ENCODE data around the gene HARS1.
"Not testable (repeated sequence)": the region's sequence is repeated elsewhere in the genome, so short reads cannot be mapped to it uniquely, and the experiment has no call there.

Gene HARS1, protein sequence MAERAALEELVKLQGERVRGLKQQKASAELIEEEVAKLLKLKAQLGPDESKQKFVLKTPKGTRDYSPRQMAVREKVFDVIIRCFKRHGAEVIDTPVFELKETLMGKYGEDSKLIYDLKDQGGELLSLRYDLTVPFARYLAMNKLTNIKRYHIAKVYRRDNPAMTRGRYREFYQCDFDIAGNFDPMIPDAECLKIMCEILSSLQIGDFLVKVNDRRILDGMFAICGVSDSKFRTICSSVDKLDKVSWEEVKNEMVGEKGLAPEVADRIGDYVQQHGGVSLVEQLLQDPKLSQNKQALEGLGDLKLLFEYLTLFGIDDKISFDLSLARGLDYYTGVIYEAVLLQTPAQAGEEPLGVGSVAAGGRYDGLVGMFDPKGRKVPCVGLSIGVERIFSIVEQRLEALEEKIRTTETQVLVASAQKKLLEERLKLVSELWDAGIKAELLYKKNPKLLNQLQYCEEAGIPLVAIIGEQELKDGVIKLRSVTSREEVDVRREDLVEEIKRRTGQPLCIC

DNA sequence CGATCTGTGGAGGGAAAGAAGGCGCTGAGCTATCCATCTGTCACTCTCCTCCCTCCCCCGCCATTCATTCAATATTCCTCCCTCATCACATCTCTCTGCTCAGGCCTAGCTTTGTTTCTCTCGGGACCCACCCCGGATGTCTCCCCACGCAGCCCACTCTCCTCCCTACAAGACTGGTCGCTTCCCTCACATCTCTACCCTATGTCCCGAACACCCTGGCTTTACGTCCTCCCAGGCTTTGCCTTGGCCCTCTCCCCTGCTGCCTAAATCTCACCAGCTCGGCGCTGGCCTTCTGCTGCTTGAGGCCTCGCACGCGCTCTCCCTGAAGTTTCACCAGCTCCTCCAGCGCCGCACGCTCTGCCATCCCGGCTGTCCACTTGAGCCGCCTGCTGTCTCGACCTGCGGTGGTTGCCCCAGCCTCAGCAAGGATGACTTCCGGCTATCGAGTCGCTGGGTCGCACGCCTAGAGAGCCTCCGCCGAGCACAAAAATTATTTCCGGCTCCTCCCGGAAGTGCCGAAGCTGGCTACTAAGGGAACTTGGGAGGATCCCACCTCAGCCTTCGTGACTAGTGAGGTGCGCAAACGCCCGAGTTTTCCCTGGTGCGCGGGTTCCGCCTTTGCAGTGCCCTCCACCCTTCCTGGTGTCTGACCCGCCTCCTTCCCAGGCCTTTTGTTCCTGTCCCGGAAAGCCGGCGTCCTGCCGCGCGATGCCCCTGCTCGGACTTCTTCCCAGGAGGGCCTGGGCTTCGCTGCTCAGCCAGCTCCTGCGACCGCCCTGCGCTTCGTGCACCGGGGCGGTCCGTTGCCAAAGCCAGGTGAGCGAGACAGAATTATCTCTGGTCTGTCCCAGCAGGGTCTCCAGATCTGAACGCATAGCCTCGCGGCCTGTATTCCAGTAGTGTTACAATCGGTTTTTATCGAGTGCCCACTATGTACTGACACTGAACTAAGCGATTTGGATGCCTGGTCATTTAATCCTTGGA, at the start of gene HARS1, which contains the start of gene HARS2:
HARS1 (minus strand) TSS at position 430 of the 984 bp plus-strand sequence; CDS start at position 364, 66 bp downstream.
HARS2 (plus strand) TSS at position 515 of the 984 bp plus-strand sequence; CDS start at position 709, 194 bp downstream.
- peak; percentile 86 for DNase-seq

DNA sequence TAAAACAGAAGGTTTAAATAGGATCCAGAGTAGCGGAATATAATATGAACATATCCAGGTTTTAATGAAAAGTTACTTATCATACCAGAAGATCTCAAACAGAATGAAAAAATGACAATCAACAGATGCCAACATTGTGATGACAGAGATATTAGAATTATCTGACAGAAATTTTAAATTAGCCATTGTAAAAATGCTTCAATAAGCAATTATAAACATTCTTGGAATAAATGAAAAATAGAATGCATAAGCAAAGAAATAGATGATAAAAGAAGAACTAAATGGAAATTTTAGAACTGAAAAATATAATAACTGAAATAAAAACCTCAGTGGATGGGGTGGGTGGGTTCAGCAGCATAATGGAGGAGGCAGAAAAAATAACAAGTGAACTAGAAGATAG, 46.3 kb upstream of the HARS1 start:
- DNase-seq: no peak

DNA sequence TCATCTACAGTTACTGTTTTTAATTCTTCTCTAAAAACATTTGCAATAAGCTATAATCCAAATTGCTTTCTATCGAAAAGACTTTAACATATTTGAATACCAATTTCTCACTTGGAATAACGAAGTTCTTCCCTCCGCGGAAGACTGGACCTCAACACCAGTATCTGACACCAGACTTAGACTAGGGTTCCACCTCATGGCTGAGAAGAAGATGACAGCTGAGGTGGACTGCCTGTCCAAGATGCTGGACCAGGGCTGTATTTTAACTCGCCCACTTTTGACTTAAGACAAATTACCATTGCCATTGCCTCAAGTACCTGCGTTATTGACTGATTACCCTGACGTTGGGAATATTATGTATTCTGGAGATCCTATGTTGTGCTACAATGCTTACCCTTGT, 43.2 kb upstream of the HARS1 start:
- no peak for DNase-seq

DNA sequence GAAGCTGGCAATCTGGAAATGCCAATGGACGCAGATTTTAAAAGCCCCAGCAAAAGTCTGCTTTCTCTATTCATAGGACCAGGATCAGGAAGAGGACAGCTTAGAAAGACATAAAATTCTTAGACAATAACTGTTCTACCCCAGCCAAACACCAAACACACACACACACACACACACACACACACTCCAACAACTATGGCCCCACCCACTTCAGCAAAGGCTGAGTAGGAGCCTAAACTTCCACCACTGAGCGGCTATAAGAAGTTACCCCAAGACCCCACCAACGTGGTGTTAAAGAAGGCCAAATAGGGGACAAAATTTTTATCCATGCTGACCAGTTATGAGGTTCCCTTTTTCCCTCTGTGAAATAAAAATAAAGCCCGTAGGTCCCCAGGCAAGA, 41.9 kb upstream of the HARS1 start:
- DNase-seq: no peak

DNA sequence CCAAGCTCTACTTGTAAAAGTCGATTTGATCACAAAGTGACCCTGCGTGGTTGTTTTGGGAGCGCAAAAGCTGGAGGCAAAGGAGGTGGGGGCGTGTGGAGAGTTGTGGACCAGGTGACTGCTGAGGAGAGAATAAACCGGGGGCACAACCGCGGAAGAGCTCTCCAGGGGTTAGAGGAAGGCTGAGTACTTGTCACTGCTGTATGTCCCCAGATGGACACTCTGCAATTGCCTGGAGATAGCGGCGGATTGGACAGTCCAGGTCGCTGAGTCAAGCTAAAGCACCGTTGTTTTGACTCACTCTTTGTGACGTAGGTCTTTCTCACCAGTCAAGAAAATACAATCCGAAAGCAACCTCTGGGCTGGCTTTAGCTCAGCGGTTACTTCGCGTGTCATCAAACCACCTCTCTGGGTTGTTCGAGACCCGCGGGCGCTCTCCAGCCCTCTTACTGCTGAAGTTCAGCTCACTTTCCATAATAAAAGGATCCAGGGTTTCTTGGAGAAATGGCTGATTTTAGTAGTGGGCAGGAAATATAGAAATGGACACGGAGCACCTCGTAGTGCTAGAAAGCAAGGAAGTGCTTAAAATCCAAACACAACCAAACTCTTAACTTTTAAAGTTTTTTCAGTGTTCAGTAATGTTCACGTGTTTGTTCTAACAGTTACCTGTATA, 34.8 kb upstream of the HARS1 start:
- DNase-seq: peak; percentile 48

DNA sequence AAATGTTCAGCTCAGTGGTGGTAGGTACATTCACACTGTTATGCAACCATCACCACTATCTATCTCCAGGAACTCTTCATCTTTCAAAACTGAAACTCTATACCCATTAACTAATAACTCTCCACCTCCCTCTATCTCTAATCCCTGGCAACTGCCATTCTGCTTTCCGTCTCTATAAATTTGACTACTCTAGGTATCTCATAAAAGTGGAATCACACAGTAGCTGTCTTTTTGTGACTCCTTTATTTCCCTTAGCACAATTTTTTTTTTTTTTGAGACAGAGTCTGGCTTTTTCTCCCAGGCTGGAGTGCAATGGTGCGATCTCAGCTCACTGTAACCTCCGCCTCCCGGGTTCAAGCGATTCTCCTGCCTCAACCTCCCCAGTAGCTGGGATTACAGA, 30.2 kb upstream of the HARS1 start:
- DNase-seq: not testable (repeated sequence)

DNA sequence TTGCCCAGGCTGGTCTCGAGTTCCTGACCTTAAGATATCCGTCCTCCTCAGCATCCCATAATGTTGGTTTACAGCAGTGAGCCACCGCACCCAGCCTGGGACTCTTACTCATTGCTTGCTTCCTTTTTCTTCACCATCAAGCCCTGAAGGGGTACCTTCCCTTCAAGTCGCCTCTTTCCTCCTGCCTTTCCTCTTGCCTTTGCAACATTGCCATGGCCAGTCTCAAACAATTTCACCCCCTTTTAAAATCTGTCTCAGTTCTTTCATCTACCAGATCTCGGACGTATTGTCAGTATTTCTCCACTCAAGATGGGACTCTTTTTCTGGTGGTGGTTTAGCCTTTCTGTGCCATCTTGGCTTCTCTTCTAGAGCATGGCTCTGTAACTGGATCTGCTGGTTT, 29.6 kb upstream of the HARS1 start:
- DNase-seq: not testable (repeated sequence)

DNA sequence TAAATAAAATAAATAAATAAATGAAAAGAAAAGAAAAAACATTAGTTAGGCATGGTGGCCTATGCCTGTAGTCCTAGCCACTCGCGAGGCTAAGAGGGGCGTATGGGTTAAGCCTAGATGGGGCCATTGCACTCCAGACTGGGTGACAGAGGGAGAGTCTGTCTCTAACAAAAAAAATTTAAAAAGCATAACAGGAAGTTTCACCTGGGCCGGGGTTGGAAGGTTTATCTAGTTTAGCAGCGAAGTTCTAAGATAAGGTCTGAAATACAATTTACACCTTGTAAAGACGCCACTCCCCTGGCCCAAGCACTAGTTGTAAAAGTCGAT, 27.1 kb upstream of the HARS1 start:
- DNase-seq: no peak

DNA sequence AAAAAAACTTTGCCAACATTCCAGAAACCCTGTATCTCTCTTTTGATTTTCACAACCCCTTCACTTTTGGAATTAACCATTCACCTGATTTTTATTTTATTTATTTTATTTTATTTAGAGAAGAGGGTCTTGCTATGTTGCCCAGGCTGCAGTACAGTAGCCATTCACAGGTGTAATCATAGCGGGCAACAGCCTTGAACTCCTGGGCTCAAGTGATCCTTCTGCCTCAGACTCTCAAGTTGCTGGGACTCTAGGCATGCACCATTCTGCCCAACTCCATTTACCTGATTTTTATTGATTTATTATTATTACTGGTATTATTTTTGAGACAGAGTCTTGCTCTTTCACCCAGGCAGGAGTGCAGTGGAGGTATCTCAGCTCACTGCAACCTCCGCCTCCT, 25.1 kb upstream of the HARS1 start:
- DNase-seq: not testable (repeated sequence)

DNA sequence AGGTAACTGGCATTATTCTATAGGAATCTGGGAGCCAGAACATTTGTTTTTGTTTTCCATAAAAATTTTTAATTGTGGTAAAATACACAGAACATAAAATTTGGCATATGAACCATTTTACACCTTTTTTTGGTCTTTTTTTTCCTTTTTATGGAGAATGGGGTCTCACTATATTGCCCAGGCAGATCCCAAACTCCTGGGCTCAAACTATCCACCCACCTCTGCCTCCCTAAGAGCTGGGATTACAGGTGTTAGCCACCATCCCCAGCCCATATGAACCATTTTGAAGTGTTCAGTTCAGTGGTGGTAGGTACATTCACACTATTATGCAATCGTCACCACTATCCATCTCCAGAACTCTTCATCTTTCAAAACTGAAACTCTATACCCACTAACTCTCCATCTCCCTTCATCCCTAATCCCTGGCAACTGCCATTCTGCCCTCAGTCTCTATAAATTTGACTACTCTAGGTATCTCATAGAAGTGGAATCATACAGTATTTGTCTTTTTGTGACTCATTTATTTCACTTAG, 22.5 kb upstream of the HARS1 start:
- DNase-seq: no peak

DNA sequence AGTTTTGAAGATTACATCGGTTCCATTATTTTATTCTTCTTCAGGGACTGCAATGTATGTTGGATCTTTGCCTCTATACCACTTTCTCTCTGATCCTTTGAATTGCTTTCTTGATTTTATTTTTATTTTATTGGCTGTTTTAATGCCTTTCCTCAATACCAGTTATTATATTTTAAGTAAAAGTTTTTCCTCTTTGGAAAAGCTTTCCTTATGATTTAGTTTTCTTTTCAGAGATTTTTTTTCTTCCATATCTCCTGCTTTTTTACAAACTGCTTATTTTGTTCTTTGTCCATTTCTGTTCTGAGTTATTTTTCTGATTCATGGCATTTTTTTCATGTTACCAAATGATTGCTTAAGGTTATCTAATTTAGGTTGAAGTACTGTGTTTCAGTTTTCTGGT, 20.6 kb upstream of the HARS1 start:
- no peak for DNase-seq

DNA sequence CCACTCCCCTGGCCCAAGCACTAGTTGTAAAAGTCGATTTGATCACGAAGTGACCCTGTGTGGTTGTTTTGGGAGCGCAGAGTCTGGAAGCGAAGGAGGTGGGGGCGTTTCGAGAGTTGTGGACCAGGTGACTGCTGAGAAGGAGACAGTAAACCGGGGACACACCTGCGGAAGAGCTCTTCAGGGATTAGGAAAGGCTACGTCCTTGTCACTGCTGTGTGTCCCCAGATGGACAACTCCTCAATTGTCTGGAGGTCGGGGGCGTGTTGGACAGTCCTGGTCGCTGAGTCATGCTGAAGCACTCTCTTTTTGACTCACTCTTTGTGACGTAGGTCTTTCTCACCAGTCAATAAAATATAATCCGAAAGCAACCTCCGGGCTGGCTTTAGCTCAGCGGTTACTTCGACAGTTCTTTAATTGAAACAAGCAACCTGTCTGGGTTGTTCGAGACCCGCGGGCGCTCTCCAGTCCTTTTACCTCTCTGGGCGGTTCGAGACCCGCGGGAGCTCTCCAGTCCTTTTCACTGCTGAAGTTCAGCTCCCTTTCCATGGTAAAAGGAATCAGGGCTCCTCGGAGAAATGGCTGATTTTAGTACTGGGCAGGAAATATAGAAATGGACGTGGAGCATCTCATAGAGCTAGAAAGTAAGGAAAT, 19.9 kb upstream of the HARS1 start:
- peak; percentile 87 for DNase-seq

DNA sequence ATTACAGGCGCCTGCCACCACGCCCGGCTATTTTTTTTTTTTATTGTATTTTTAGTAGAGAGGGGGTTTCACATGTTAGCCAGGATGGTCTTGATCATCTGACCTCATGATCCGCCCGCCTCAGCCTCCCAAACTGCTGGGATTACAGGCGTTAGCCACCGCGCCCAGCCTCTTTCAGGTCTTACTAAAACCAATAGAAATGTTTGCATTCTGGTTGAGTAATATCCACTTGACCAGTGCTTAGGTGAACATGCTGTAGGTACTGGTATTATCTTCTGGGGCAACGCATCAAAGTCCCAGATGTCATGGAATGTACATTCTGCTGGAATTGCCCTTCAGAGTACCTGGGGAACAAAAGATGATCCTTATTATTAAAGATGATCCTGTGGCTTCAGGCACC, 17.6 kb upstream of the HARS1 start:
- DNase-seq: not testable (repeated sequence)

DNA sequence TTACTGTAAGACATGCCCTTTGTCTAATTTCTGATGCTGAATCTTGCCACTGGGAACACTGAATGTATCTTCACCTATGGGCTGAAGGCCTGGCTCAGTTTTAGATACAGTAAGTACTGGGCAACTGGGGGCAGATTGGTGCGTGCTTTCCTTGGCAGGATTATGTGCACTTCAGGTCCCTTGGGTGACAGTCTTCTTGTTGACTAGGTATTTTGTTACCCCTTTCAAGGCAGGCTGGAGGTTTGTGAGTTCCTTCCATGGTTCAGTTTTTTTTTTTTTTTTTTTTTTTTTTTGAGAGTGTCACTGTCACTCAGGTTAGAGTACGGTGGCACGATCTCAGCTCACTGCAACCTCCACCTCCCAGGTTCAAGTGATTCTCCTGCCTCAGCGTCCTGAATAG, 16.6 kb upstream of the HARS1 start:
- DNase-seq: no peak

DNA sequence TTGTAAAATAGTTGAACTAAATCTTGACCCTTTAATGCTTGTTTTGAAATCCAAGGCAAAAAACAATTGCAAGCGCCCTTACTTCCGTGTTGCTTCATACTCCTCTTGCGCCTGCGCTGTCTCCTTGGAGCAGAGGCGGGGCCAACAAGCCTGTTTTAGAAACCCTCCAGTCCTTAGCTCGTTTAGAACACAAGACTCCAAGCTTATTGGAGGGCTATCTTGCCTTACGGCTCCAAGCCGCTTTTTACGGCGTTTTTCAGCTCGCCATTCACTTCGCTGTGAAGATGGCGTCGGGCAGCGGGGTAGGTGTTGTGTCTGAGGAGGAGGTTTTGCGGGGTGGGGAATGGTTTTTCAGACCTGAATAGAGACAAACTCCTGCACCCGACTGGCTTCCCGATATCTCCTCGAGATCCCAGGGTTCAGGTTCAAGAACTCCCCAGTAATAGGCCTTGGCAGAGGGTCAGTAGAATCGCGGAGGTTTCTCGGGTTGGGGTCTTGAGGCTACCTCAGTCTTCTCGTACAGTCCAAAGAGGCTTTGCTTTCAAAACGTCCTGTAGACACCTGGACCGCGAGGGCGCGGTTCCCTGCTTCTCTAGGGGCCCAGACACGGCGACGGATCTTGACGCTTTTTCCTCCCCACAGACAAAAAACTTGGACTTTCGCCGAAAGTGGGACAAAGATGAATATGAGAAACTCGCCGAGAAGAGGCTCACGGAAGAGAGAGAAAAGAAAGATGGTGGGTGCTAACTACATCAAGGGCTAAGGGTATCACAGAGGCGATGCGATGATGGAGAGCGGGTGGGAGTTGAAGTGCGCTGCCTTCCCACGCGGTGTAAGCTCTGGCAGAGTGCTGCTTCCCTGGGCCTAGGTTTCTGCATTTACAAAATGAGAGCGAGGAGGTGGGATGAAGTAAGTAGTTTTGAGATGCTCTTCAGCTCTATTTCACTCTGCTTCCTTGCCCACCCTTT, 9.3 kb upstream of the HARS1 start, which contains the start of gene ZMAT2:
ZMAT2 (plus strand) TSS at position 271 of the 968 bp plus-strand sequence; CDS start at position 285, 14 bp downstream.
- peak; percentile 93 for DNase-seq

DNA sequence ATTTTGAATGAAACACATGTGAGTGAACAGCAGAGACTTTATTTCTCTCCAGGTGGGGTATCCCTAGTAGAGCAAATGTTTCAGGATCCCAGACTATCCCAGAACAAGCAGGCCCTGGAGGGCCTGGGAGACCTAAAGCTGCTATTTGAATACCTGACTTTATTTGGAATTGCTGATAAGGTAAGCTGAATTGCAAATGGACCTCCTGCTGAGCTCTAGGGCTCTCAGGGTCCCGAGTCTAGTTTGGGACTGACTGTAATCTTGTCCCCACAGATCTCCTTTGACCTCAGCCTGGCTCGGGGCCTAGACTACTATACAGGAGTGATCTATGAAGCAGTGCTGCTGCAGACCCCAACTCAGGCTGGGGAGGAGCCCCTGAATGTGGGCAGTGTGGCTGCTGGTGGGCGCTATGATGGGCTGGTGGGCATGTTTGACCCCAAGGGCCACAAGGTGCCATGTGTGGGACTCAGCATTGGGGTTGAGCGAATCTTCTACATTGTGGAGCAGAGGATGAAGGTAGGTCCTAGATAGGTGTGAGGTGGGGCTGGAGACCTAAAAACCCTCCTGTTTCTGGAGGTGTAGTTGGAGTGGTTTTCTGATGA, 5.8 kb upstream of the HARS1 start:
- no peak for DNase-seq

DNA sequence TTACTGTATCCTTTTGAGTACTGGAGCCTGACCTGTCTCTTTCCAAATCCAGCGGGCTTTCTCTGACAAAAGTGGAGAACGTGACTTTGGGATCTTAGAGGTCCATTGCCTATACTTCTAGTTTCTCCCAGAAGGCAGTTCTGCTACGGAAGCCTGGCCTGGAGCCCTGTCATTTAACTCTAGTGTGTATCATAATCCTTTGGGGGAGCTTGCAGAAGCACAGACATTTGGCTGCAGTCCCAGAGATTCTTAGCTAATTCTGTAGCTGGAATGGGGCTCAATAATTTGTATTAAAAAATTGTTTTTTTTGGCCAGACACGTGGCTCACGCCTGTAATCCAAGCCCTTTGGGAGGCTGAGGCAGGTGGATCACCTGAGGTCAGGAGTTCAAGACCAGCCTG, 3.1 kb upstream of the HARS1 start:
- no peak for DNase-seq

DNA sequence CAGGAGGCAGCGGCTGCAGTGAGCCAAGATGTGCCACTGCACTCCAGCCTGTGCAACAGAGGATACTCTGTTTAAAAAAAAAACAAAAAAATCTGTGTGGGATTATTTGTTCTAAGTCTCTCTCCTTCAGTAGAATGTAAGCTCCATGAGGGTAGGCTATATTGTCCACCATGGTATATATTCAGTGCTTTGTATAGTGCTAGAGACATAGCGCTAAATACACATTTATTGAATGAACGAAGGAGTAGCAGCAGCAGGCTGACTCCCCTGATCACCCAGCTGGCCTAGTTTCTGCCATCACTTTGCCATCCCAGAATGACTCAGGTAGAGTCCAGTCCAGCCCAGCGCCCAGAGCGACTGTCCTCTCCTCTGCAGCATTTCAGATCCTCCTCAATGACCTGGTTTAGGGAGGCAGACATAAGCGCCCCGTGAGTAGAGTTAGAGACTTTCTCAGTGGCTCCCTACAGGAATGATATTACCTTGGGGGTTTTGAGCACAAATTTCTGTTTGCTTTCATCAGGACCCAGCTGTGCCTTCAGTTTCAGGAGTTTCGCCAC, 716 bp downstream of the HARS1 start:
- DNase-seq: no peak

DNA sequence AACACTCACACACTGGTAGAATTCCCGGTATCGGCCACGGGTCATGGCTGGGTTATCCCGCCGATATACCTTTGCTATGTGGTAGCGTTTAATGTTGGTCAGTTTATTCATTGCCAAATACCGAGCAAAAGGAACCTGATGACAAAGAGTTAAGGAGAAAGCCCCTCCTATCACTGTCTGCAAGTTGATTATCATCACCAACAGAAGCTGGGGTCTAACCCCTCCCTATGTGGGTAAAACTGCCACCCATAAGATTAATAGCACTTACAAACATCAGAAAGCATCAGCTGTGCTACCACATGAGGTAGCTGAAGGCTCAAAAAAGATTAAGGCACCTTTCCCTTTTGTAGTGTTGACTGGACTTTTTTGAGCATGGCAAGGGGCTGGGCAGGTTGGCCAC, 12.2 kb downstream of the HARS1 start:
- DNase-seq: no peak

DNA sequence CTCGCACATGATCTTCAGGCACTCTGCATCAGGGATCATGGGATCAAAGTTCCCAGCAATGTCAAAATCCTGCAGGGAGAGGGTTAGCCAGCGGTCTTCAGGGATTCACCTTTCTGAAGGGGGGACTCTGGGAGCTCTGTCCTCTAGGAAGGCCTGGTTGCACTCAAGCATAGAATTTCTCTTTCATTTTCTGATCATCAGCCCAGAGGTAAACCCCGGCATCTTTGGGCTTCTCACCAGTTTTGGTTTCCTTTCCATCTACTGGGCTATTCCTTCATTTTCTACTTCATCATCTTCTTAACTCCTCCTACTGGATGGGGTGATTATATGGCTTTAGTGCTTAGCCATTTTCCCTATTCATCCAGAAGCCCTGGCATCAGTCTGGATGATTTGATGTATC, 13.2 kb downstream of the HARS1 start:
- no peak for DNase-seq

All from CD4-positive, alpha-beta T cell treated with Interleukin-17A for 4 hours (primary cell).